ENCODE results near the gene CTPS1.

Gene CTPS1

GRCh38 chr1:41003640-41004220 lies 24.2 kb downstream of the CTPS1 start:
- H3K27ac Mint-ChIP-seq, result no peak overlapping the region
- peaks cover 21% of the 10 kb centered on the region for H3K4me1 Mint-ChIP-seq
- peaks cover 82% of the 10 kb centered on the region for H3K36me3 Mint-ChIP-seq
- peak overlapping the region; percentile 21 for H3K4me3 Mint-ChIP-seq
- peak; percentile 99 for ATAC-seq
- H3K9me3 Mint-ChIP-seq, result no peaks in the 10 kb centered on the region
- H3K27me3 Mint-ChIP-seq, result no peaks in the 10 kb centered on the region

GRCh38 chr1:41005876-41006275 lies 26.4 kb downstream of the CTPS1 start:
- H3K4me3 Mint-ChIP-seq, result no peak overlapping the region
- H3K4me1 Mint-ChIP-seq, result peaks cover 21% of the 10 kb centered on the region
- H3K36me3 Mint-ChIP-seq, result peaks cover 83% of the 10 kb centered on the region
- no peak overlapping the region for H3K27ac Mint-ChIP-seq
- no peak for ATAC-seq
- no peaks in the 10 kb centered on the region for H3K9me3 Mint-ChIP-seq
- H3K27me3 Mint-ChIP-seq, result no peaks in the 10 kb centered on the region

- H3K27ac Mint-ChIP-seq, result no peak overlapping the region
- peaks cover 16% of the 10 kb centered on the region for H3K4me1 Mint-ChIP-seq
- H3K36me3 Mint-ChIP-seq, result peaks cover 90% of the 10 kb centered on the region
- H3K4me3 Mint-ChIP-seq, result no peak overlapping the region
- no peaks in the 10 kb centered on the region for H3K27me3 Mint-ChIP-seq
- ATAC-seq, result no peak
- H3K9me3 Mint-ChIP-seq, result no peaks in the 10 kb centered on the region
Observed at GRCh38 chr1:41006942-41007865, 27.7 kb downstream of the CTPS1 start.

- Mint-ChIP-seq H3K27me3 (no peaks in the 10 kb centered on the region), H3K36me3 (peaks cover 80% of the 10 kb centered on the region), H3K4me3 (no peak overlapping the region), H3K4me1 (peaks cover 6% of the 10 kb centered on the region), H3K27ac (no peak overlapping the region), H3K9me3 (no peaks in the 10 kb centered on the region)
- no peak for ATAC-seq
Observed at GRCh38 chr1:41009466-41009865, 30.0 kb downstream of the CTPS1 start.

GRCh38 chr1:41010345-41010744 lies 30.8 kb downstream of the CTPS1 start:
- Mint-ChIP-seq H3K9me3 (no peaks in the 10 kb centered on the region), H3K27me3 (no peaks in the 10 kb centered on the region), H3K4me3 (no peak overlapping the region), H3K4me1 (peaks cover 14% of the 10 kb centered on the region), H3K36me3 (peaks cover 85% of the 10 kb centered on the region), H3K27ac (no peak overlapping the region)
- ATAC-seq, result no peak

- no peaks in the 10 kb centered on the region for H3K27me3 Mint-ChIP-seq
- H3K4me3 Mint-ChIP-seq, result no peak overlapping the region
- peaks cover 79% of the 10 kb centered on the region for H3K36me3 Mint-ChIP-seq
- H3K9me3 Mint-ChIP-seq, result no peaks in the 10 kb centered on the region
- H3K4me1 Mint-ChIP-seq, result peaks cover 14% of the 10 kb centered on the region
- no peak overlapping the region for H3K27ac Mint-ChIP-seq
- ATAC-seq, result no peak
Observed at GRCh38 chr1:41013024-41013423, 33.5 kb downstream of the CTPS1 start.

DNA sequence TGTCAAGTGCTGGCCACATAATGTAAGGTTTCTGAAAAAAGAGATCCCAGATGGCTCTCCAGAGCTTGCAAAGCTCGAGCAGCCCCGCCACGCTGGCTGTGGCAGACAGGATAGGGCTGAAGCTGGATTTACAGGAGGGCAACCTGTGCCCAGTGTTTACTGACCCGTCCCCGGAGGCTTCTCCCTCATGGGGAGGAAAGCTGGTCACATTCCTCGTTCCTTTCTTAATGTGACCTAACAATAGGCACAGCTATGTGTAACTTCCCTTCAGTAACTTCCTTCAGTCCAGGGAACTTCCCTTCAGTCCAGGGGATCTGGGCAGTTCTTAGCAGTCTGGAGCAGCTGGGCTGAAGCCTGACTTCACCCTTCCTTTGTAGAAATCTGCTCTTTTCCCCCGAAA lies 34.3 kb downstream of the CTPS1 start:
- peaks cover 17% of the 10 kb centered on the region for H3K4me1 Mint-ChIP-seq
- ATAC-seq, result no peak
- no peak overlapping the region for H3K27ac Mint-ChIP-seq
- H3K27me3 Mint-ChIP-seq, result no peaks in the 10 kb centered on the region
- no peak overlapping the region for H3K4me3 Mint-ChIP-seq
- peaks cover 77% of the 10 kb centered on the region for H3K36me3 Mint-ChIP-seq
- no peaks in the 10 kb centered on the region for H3K9me3 Mint-ChIP-seq

DNA sequence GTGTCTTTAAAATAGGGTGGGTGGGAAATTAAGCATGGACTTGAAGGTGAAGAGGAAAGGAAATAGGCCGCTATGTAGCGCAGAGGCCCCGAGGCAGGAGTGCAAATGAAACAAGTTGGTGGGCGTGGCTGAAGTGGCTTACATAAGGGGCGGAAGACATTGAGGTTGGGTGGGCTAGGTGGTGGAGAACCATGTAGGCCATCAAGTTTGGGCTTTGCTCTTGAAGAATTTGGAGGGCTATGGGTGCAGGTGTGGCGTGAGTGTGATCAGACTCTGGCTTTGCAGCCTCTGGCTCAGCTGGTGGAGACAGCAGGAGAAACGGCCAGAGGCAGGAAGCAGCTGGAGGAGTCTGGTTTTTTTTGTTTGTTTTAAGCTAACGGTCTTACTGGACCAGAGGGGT lies 35.4 kb downstream of the CTPS1 start:
- H3K27me3 Mint-ChIP-seq, result no peaks in the 10 kb centered on the region

GRCh38 chr1:41015281-41015896 lies 35.9 kb downstream of the CTPS1 start:
- no peak for ATAC-seq
- no peak overlapping the region for H3K4me3 Mint-ChIP-seq
- H3K36me3 Mint-ChIP-seq, result peaks cover 67% of the 10 kb centered on the region
- peaks cover 28% of the 10 kb centered on the region for H3K4me1 Mint-ChIP-seq
- no peaks in the 10 kb centered on the region for H3K27me3 Mint-ChIP-seq
- H3K9me3 Mint-ChIP-seq, result no peaks in the 10 kb centered on the region
- H3K27ac Mint-ChIP-seq, result peak overlapping the region; percentile 2

More for the DNA sequence above, 35.4 kb downstream of the CTPS1 start:
- Mint-ChIP-seq H3K36me3 (peaks cover 72% of the 10 kb centered on the region), H3K27ac (peak overlapping the region; percentile 2), H3K4me1 (peaks cover 28% of the 10 kb centered on the region), H3K4me3 (no peak overlapping the region), H3K9me3 (no peaks in the 10 kb centered on the region)
- no peak for ATAC-seq

DNA sequence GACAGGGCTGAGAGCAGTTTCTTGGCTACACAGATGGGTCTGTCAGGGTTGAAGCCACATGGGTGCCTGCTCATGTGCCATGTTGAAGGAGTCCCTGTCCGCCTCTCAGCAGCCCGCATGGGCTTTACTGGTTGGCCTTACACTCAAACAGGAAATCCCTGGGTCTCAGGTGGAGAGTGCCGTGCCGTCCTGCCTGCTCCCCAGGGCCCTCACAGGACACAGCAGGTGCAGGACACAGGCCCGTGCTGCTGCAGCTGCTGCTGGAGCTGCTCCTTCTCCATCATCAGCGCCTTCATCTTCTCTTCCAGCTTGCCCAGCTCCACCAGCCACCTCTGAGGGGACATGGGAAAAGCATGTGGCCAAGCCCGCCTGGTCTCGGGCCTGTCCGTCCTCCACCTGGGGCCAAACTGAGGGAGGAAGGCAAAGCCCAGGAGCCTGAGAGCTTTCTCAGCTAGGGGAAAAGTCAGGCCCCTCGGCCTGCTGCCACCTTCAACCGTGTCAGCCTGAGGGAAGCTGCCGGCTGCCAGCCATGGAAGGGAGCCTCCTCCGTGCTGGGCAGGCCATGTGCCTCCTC lies 36.5 kb downstream of the CTPS1 start:
- no peaks in the 10 kb centered on the region for H3K27me3 Mint-ChIP-seq
- no peak for ATAC-seq
- H3K9me3 Mint-ChIP-seq, result no peaks in the 10 kb centered on the region
- peaks cover 61% of the 10 kb centered on the region for H3K36me3 Mint-ChIP-seq
- no peak overlapping the region for H3K4me3 Mint-ChIP-seq
- peaks cover 28% of the 10 kb centered on the region for H3K4me1 Mint-ChIP-seq
- H3K27ac Mint-ChIP-seq, result no peak overlapping the region

GRCh38 chr1:41017141-41018017 lies 37.9 kb downstream of the CTPS1 start:
- peaks cover 39% of the 10 kb centered on the region for H3K4me1 Mint-ChIP-seq
- ATAC-seq, result peak; percentile 7
- H3K27me3 Mint-ChIP-seq, result no peaks in the 10 kb centered on the region
- H3K27ac Mint-ChIP-seq, result no peak overlapping the region
- H3K4me3 Mint-ChIP-seq, result no peak overlapping the region
- peaks cover 47% of the 10 kb centered on the region for H3K36me3 Mint-ChIP-seq
- no peaks in the 10 kb centered on the region for H3K9me3 Mint-ChIP-seq

GRCh38 chr1:41018018-41018410 lies 38.5 kb downstream of the CTPS1 start:
- Mint-ChIP-seq H3K9me3 (no peaks in the 10 kb centered on the region), H3K27me3 (no peaks in the 10 kb centered on the region), H3K27ac (no peak overlapping the region), H3K4me3 (no peak overlapping the region), H3K4me1 (peaks cover 39% of the 10 kb centered on the region), H3K36me3 (peaks cover 45% of the 10 kb centered on the region)
- no peak for ATAC-seq

- Mint-ChIP-seq H3K4me3 (no peak overlapping the region), H3K27ac (peak overlapping the region; percentile 10), H3K4me1 (peaks cover 35% of the 10 kb centered on the region), H3K27me3 (no peaks in the 10 kb centered on the region), H3K36me3 (peaks cover 48% of the 10 kb centered on the region), H3K9me3 (no peaks in the 10 kb centered on the region)
- no peak for ATAC-seq
Observed at GRCh38 chr1:41019353-41019745, 39.9 kb downstream of the CTPS1 start.

GRCh38 chr1:41020109-41020576 lies 40.6 kb downstream of the CTPS1 start:
- H3K4me1 Mint-ChIP-seq, result peaks cover 32% of the 10 kb centered on the region
- no peaks in the 10 kb centered on the region for H3K27me3 Mint-ChIP-seq
- no peaks in the 10 kb centered on the region for H3K9me3 Mint-ChIP-seq
- H3K4me3 Mint-ChIP-seq, result no peak overlapping the region
- no peak for ATAC-seq
- no peak overlapping the region for H3K27ac Mint-ChIP-seq
- peaks cover 45% of the 10 kb centered on the region for H3K36me3 Mint-ChIP-seq
